GM19351 (cell line): ENCODE data around the gene ERICH6.
"Not testable (repeated sequence)": the region's sequence is repeated elsewhere in the genome, so short reads cannot be mapped to it uniquely, and the experiment has no call there.

Experiments
- ATAC-seq: cut with Tn5 transposase; IDR thresholded peaks from one replicate; pipeline ENCODE4 v1.9.1; 2021; ENCODE audit warnings: mild to moderate bottlenecking, moderate library complexity; ENCODE audit not compliant: unreplicated experiment

Gene ERICH6

DNA sequence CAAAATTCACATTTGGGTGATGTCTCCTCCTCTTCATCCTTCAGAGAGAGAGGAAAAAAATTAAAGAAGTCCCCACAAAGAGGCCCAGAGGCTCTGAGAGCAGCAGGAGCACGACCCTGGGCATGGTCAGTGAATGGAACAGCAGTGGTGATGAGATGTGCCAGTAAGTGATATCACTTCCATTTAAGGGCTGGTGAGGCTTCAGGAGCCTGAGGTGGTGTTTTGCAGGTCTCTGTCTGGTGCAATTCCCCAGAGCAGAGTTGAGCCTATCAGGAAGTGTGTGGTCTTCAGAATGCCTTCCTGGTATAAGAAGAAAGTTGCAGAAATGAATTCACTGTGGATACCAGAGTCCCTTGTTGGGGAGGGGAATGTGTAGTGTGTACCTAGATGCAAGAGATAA lies 21.4 kb downstream of the ERICH6 start:
- no peak for ATAC-seq

DNA sequence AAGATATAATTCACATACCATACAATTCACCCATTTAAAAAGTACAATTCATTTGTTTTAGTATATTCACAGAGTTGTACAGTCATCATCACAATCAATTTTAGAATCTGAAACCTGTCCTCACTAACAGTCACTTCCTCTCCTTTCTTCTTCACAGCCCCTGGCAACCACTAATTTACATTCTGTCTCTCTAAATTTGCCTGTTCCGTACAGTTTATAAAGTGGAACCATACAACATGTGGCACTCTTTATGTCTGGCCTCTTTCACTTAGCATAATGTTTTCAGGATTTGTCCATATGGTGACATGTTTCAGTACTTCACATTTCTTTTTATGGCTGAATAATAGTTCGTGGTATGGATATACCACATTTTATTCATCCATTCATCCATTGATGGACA lies 22.7 kb downstream of the ERICH6 start:
- ATAC-seq, result peak; percentile 94

DNA sequence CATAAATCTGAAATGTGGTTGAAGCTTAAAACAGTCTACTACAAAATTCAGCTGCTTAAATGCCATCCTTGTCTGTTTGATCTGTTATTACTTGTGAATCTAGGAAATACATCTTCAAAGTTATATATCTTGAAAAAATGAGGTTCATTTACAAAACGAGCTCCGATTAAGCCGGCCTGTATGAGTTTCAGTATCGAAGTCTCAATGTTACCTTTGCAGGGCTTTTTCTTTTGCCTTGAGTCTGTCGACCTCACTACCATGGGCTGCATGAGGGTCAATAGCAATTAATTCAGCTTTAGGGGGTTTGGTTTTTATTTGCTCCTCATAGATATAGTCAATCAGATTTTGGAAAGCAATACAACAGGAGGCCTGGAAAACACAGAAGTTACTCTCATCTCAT lies 23.2 kb downstream of the ERICH6 start:
- ATAC-seq, result peak; percentile 8

DNA sequence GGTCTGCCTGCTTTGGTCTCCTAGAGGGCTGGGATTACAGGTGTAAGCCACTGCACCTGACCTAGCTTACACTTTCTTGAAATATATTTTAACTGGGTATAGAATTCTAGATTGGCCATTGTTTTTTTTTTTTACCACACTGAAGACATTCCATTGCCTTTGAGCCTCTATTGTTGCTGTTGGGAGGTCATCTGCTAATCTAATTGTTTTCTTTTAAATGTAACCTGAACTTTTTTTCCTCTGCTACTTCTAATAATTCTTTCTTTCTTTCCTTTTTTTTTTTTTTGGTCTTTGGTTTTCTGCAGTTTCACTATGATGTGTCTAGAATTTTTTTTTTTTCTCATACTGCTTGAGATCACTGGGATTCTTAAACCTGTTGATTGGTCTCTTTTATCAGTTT lies 28.1 kb downstream of the ERICH6 start:
- ATAC-seq, result no peak

DNA sequence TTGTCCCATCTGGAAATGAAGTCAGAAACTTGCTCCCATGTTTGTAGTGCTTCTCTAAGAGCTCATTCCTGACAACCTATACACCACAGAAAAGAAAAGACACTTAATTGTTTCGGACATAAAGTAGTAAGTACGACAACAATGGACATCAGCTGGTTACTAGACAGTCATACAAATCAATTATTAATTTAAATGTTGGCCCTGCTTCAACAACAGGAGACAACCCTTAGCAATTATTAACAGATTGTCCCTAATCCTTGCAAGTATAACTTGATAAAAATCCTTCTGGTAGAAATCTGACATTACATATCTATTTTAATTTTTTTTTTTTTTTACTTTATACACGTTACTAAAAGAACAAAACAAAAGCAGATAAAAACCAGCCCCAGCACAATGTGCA lies 29.8 kb downstream of the ERICH6 start:
- no peak for ATAC-seq

DNA sequence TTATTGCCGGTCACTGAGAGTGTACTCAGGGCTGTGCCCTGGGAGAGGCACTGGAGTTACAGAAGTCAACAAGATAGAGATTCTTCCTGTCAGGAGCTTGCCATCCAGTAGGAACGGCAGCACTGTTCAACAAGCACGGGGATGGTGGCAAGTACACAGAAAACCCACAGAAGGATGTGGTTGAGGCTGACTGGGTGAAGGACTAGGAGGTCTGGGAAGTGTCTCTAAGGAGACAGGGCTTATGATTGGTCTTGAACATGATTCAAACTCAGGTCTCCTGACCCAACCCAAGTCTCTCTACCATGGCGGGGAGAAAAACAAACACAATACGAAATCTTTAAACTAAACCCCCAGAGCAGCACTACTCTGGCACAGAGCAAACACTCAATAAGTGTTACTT lies 37.6 kb downstream of the ERICH6 start:
- ATAC-seq, result no peak

DNA sequence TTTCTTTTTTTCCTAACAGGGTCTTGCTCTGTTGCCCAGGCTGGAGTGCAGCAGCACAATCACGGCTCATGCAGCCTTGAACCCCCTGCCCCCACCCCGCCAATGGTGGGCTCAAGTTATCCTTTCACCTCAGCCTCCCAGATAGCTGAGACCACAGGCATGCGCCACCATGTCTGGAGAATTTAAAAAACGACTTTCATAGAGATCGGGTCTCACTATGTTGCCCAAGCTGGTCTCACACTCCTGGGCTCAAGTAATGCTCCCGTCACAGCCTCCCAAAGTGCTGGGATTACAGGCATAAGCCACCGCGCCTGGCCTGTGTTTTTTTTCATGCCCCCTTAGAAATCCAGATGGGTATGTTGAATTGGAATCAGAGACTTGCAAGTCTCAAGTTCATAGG lies 40.3 kb downstream of the ERICH6 start:
- no peak for ATAC-seq

- no peak for ATAC-seq
Observed at GRCh38 chr3:150662410-150663200, 41.1 kb downstream of the ERICH6 start.

- ATAC-seq, result no peak
Observed at GRCh38 chr3:150656316-150656715, 47.4 kb downstream of the ERICH6 start.

DNA sequence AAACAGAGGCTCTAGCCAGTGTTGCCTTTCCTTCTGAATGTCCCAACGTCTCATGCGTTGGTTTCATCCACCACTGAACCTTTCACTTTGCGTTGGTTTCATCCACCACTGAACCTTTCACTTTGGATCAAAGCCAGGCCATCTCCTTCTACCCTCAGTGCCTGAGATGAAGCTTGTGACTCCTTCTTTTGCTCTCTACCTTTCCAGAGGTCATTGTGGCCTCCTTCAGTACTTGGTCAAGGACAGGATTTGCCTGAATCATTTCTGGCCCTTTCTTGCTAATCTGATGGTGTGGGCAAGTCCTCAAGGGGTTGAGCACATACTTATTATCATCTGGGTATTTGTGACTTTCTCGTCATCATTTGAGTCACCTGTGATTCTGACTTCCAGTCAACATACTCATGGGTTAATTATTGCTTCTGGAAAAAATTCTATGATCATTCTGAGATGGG lies 50.6 kb downstream of the ERICH6 start:
- peak; percentile 69 for ATAC-seq

DNA sequence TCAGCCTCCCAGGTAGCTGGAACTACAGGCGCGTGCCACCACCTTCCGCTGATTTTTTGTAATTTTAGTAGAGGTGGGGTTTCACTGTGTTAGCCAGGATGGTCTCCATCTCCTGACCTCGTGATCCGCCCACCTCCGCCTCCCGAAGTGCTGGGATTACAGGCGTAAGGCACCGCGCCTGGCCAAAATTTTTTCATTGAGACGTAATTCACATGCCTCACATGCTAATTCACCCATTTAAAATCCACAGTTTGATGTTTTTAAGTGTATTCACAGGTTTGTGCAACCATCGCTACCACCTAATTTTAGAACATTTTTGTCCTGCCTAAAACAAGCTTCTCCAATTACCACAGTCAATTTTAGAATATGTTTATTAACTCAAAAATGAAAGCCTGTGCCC lies 63.5 kb downstream of the ERICH6 start:
- no peak for ATAC-seq

GRCh38 chr3:150639262-150639661 lies 64.5 kb downstream of the ERICH6 start:
- no peak for ATAC-seq

DNA sequence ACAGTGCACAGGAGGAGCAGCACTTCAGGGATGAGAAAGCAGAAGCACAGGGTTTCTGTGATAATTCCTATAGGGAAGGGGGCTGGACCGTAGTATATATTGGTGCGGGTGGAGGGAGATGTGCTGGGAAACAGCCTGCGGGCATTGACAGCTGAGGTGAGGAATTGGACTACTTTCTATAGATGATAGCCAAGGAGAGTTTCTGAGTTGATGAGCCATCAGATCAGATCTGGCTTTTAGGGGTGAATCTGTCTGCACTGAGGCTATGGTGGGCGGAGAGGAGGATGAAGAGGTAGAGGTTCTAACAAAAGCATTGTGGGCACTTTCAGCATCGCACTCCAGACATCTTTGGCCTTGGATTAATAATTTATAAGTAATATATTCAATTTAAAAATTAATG lies 67.5 kb downstream of the ERICH6 start:
- no peak for ATAC-seq

GRCh38 chr3:150635526-150635925 lies 68.2 kb downstream of the ERICH6 start:
- ATAC-seq, result peak; percentile 85

GRCh38 chr3:150635076-150635475 lies 68.6 kb downstream of the ERICH6 start:
- no peak for ATAC-seq

DNA sequence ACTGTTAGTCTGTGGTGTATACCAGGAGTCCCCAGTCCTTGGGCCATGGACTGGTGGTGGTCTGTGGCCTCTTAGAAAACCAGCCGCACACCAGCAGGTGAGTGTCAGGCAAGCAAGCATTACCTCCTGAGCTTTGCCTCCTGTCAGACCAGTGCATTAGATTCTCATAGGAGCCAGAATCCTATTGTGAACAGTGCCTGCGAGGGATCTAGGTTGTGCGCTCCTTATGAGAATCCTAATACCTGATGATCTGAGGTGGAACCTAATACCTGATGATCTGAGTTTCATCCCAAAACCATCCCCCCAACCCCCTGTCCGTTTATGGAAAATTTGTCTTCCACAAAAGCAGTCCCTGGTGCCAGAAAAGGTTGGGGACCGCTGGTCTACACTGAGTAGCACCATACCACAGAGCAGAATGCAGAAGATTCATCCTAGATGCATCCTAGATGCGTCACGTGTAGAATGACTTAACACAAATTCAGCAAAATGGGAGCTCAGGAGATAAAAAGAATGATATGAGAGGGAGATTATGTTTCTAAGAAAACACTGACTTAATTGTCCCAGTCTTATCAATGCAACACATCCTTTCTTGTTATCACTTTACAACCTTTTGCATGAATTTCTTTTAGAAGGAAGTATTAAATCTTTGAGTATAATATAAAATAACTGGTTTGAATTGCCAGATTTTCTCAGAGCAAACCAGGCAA lies 72.1 kb downstream of the ERICH6 start:
- no peak for ATAC-seq

- ATAC-seq, result no peak
Observed at GRCh38 chr3:150627557-150627956, 76.2 kb downstream of the ERICH6 start.

DNA sequence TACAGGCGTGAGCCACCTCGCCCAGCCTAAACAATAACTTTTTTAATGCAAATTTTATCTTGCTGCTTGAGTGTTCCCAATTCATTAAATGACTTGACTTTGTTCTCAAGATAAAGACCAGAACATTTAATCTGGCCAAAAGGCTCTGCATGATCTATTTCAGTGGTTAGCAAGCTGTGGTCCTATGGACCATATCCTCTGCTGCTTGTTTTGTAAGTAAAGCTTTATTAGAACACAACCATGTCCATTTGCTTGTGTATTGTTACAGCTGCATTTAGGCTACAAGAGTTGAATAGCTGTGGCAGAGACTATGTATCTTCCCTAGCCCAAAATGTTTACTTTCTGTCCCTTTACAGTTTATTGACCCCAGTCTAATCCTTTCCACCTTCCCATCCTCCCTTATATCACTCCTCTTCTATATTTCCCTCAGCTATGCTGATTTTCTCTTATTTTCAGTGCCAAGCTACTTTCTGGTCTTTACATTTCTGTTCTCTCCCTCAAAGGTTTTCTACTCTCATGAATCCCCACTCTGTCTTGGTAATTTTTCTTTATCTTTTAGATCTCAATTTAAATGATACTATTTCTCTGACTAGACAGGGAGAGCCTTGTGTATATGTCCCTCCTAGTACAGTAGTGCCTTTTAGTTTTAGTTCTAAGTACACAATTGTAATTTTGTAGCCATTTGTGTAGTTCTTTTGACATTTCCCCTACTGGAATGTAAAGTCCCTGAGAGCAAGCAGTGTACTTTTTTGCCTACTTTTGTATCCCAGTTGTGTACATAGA lies 77.4 kb downstream of the ERICH6 start:
- ATAC-seq, result no peak

DNA sequence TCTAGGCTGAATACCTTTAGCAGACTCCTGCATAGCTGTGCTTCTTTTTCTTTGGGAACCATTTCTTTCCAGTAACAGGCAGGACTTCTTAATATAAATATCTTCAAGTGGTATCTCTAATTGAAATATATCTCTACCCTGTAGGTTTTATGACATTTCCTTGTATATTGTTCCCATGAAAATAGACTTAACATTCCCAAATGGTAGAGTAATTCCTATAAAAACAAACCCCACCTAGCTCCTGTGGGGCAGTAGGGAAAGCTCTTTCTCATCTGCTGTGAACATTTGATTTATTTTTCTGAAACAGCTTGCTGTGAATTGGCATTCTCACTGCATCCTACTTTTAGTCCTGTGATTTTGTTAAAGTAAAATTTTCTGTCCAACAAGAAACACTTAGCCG lies 79.8 kb downstream of the ERICH6 start:
- no peak for ATAC-seq

- ATAC-seq, result not testable (repeated sequence)
Observed at GRCh38 chr3:150622955-150623354, 80.8 kb downstream of the ERICH6 start.

DNA sequence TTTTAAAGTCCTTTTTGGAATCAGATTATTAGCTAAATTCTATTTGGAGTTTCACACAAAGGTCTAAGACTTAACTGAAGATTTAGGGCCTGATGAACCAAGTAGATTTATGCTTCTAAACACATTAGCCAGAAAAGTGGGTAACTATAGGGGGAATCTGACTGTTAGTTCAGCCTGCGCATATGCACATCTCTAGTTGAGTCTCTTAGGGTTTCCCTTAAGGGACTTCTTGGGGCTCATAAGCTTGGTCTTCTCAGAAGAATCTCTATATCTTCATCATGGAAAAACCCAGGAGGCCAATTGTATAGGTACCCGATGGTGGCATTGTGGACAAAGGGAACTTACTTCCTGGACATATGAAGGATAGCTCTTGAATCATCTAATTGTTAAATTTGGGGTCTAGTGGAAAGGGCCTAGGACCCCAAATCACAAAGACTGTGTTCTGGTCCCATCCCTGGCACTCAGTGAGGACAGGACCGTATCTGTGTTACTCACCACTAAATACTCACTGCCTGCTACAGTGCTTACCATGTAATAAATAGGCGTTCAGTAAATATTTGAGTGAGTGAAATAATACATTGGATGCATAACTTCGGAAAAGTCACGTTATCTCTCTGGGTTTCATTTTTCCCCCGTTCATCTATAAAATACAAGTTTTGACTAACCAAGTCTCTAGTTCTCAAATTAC lies 83.6 kb downstream of the ERICH6 start:
- no peak for ATAC-seq
